ENCODE data around the gene LPXN. TPM values are rescaled to one million over a fixed set of nuclear protein-coding genes. Genes with fewer than 3 reads are reported as not detected.

The LPXN gene
- total and polyA plus RNA-seq, 10 of the 15 experiments (the other 5 are each of a cell fraction or from before 2014, with no cell fraction given), result 131 to 349 (median 201) TPM

DNA sequence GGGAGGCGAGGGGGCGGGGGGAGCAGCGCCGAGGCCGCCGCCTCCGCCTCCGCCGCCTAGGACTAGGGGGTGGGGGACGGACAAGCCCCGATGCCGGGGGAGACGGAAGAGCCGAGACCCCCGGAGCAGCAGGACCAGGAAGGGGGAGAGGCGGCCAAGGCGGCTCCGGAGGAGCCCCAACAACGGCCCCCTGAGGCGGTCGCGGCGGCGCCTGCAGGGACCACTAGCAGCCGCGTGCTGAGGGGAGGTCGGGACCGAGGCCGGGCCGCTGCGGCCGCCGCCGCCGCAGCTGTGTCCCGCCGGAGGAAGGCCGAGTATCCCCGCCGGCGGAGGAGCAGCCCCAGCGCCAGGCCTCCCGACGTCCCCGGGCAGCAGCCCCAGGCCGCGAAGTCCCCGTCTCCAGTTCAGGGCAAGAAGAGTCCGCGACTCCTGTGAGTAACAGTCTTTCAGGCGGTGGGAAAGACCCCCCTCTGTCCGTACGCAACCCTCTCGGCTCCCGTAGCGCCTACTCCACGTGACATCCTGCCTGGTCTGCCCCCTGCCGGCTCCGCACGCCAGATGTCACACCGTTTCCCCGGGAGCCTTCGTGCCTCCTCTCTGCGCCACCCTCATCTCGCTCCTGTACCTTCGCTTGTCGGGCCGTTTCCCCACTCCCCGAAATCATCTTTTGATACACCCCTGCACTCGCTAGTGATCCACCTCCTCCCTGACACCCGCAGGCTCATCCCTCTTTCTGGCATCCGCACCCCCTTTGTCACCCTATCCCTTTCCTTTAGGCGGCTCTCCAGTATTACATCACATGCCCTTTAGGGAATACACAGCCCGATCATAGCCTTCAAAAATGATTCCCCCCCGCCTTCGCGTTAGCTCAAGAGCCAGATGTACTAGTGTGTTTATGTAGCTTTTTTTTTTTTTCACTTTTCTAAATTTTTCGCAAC lies 3.8 kb upstream of the LPXN start (continued):
- TF ChIP-seq NKRF (conservative IDR thresholded peaks at IDR 0.05) (peak; percentile 85), FOXM1 (IDR thresholded peaks at IDR 0.05; ENCODE audit: low read depth, low read length) (no peak; the same call in 1 of the 2 replicates), ZNF622 (IDR thresholded peaks at IDR 0.05) (no peak), POLR2AphosphoS2 (IDR thresholded peaks at IDR 0.05; ENCODE audit: low read depth, low read length) (peak; percentile 62; the same call in 1 of the 2 replicates), PAX5 (IDR thresholded peaks at IDR 0.05; ENCODE audit: borderline replicate concordance, low read depth, low read length) (peak; percentile 31; the same call in 1 of the 2 replicates), NFIC (IDR thresholded peaks at IDR 0.05; ENCODE audit: low read depth, low read length) (no peak; the same call in 1 of the 2 replicates), SMAD1 (IDR thresholded peaks at IDR 0.05; ENCODE audit: low read depth, partially characterized antibody) (no peak), RELA (IDR thresholded peaks at IDR 0.05; ENCODE audit: borderline replicate concordance, partially characterized antibody) (peak; percentile 96), ZNF384 (IDR thresholded peaks at IDR 0.05; ENCODE audit: borderline replicate concordance, low read depth, low read length) (no peak), RAD51 (IDR thresholded peaks at IDR 0.05) (peak; percentile 94), IRF3 (IDR thresholded peaks at IDR 0.05) (peak; percentile 9; the same call in 1 of the 2 replicates), CTCF (IDR thresholded peaks at IDR 0.05 in 2 of 3, conservative IDR thresholded peaks at IDR 0.05 in 1 of 3; ENCODE audit: control insufficient read depth in 2 of 3, extremely low read depth in 1 of 3, insufficient read depth in 1 of 3, low read depth in 3 of 3, low read length in 3 of 3) (peak; percentile 78 to 86 (median 84)), TAF1 (IDR thresholded peaks at IDR 0.05; ENCODE audit: borderline replicate concordance, low read depth, low read length) (peak; percentile 94), STAT3 (IDR thresholded peaks at IDR 0.05; ENCODE audit: low read depth, low read length) (no peak), PAX8 (IDR thresholded peaks at IDR 0.05) (no peak), MTA3 (IDR thresholded peaks at IDR 0.05; ENCODE audit: borderline replicate concordance, low read length) (no peak), CEBPB (IDR thresholded peaks at IDR 0.05; ENCODE audit: borderline replicate concordance in 1 of 2, low read depth in 2 of 2, low read length in 2 of 2) (no peak)
- TF ChIP-seq, protein P1, sequence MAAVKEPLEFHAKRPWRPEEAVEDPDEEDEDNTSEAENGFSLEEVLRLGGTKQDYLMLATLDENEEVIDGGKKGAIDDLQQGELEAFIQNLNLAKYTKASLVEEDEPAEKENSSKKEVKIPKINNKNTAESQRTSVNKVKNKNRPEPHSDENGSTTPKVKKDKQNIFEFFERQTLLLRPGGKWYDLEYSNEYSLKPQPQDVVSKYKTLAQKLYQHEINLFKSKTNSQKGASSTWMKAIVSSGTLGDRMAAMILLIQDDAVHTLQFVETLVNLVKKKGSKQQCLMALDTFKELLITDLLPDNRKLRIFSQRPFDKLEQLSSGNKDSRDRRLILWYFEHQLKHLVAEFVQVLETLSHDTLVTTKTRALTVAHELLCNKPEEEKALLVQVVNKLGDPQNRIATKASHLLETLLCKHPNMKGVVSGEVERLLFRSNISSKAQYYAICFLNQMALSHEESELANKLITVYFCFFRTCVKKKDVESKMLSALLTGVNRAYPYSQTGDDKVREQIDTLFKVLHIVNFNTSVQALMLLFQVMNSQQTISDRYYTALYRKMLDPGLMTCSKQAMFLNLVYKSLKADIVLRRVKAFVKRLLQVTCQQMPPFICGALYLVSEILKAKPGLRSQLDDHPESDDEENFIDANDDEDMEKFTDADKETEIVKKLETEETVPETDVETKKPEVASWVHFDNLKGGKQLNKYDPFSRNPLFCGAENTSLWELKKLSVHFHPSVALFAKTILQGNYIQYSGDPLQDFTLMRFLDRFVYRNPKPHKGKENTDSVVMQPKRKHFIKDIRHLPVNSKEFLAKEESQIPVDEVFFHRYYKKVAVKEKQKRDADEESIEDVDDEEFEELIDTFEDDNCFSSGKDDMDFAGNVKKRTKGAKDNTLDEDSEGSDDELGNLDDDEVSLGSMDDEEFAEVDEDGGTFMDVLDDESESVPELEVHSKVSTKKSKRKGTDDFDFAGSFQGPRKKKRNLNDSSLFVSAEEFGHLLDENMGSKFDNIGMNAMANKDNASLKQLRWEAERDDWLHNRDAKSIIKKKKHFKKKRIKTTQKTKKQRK (IDR thresholded peaks at IDR 0.05; ENCODE audit: low read depth, low read length), result no peak
- TF ChIP-seq, protein P2, sequence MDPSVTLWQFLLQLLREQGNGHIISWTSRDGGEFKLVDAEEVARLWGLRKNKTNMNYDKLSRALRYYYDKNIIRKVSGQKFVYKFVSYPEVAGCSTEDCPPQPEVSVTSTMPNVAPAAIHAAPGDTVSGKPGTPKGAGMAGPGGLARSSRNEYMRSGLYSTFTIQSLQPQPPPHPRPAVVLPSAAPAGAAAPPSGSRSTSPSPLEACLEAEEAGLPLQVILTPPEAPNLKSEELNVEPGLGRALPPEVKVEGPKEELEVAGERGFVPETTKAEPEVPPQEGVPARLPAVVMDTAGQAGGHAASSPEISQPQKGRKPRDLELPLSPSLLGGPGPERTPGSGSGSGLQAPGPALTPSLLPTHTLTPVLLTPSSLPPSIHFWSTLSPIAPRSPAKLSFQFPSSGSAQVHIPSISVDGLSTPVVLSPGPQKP (IDR thresholded peaks at IDR 0.05; ENCODE audit: low read depth, low read length), result peak; percentile 32; the same call in 1 of the 2 replicates

Measured in GM12878 (cell line).